Loucy (cell line): ENCODE data around the gene HERPUD2.

Experiments used
- H2AFZ ChIP-seq: fragments of 200-600 bp; sonication (generic); 2 replicates; pipeline ENCODE4 v1.6.0; 2016; ENCODE audit warnings: antibody characterized with exemption, mild to moderate bottlenecking, low read length, moderate library complexity
- H3F3A ChIP-seq: fragments of 200-600 bp; 2 replicates; pipeline ENCODE4 v1.6.0; 2016; ENCODE audit warnings: antibody characterized with exemption, low read depth, mild to moderate bottlenecking
- H3K27me3 ChIP-seq: fragments of 200-600 bp; sonication (generic); 2 replicates; pipeline ENCODE4 v1.6.1; 2014; ENCODE audit warnings: low read length, mild to moderate bottlenecking; ENCODE audit not compliant: insufficient read depth, poor library complexity, severe bottlenecking
- H3K36me3 ChIP-seq: fragments of 200-600 bp; sonication (generic); 2 replicates; pipeline ENCODE4 v1.6.1; 2016; ENCODE audit warnings: low read length; ENCODE audit not compliant: insufficient read depth
- H3K4me1 ChIP-seq: fragments of 200-600 bp; sonication (generic); 2 replicates; pipeline ENCODE4 v1.5.1; 2014; ENCODE audit warnings: low read length, mild to moderate bottlenecking; ENCODE audit not compliant: insufficient read depth, poor library complexity, severe bottlenecking
- H3K4me2 ChIP-seq: fragments of 200-600 bp; sonication (generic); 2 replicates; pipeline ENCODE4 v1.6.0; 2014; ENCODE audit warnings: antibody characterized with exemption, low read length, low read depth, mild to moderate bottlenecking; ENCODE audit not compliant: poor library complexity, severe bottlenecking
- H3K4me3 ChIP-seq: fragments of 200-600 bp; sonication (generic); 2 replicates; pipeline ENCODE4 v1.5.1; 2014; ENCODE audit warnings: low read length, mild to moderate bottlenecking, mixed read lengths; ENCODE audit not compliant: poor library complexity, severe bottlenecking
- H3K79me2 ChIP-seq: fragments of 200-600 bp; sonication (generic); 2 replicates; pipeline ENCODE4 v1.6.1; 2014; ENCODE audit warnings: low read length; ENCODE audit not compliant: insufficient read depth
- H3K9ac ChIP-seq: fragments of 200-600 bp; sonication (generic); 2 replicates; pipeline ENCODE4 v1.6.0; 2014; ENCODE audit warnings: mild to moderate bottlenecking, low read depth, low read length, moderate library complexity; ENCODE audit not compliant: poor library complexity, severe bottlenecking
- H3K9me2 ChIP-seq: fragments of 200-600 bp; sonication (generic); replicated peaks from 2 replicates; pipeline ENCODE4 v1.6.1; 2016; ENCODE audit warnings: low read depth, low read length, mixed read lengths
- H3K9me3 ChIP-seq: fragments of 200-600 bp; sonication (generic); 2 replicates; pipeline ENCODE4 v1.6.1; 2014; ENCODE audit warnings: mild to moderate bottlenecking, antibody characterized with exemption, low read length, low read depth; ENCODE audit not compliant: insufficient read depth
- H4K20me1 ChIP-seq: fragments of 200-600 bp; sonication (generic); 2 replicates; pipeline ENCODE4 v1.6.0; 2014; ENCODE audit warnings: antibody characterized with exemption, low read length, mild to moderate bottlenecking; ENCODE audit not compliant: insufficient read depth, poor library complexity, severe bottlenecking
- CTCF ChIP-seq: fragments of 200-600 bp; sonication (generic); conservative IDR thresholded peaks from 2 replicates; pipeline ENCODE4 v1.5.1; 2014; ENCODE audit warnings: mild to moderate bottlenecking, antibody characterized with exemption, low read length
- EZH2phosphoT487 ChIP-seq: fragments of 200-600 bp; IDR thresholded peaks from 2 replicates; pipeline ENCODE4 v1.6.1; 2018; ENCODE audit warnings: antibody characterized with exemption, mild to moderate bottlenecking, moderate library complexity, borderline replicate concordance

The HERPUD2 gene

GRCh38 chr7:35720032-35720431 lies 25.1 kb upstream of the HERPUD2 start:
- Histone ChIP-seq H3K9ac (no peak overlapping the region), H3K79me2 (no peaks in the 10 kb centered on the region), H3K9me2 (no peaks in the 10 kb centered on the region), H3K27me3 (no peaks in the 10 kb centered on the region), H3K4me2 (no peak overlapping the region), H3F3A (peaks cover 10% of the 10 kb centered on the region; the same call in 1 of the 2 replicates), H2AFZ (0 out of 2 replicates have a peak overlapping the region, but pooled peaks have one; percentile 27), H3K4me3 (no peak overlapping the region), H3K4me1 (peaks cover 54% of the 10 kb centered on the region), H3K9me3 (no peaks in the 10 kb centered on the region), H3K36me3 (no peaks in the 10 kb centered on the region), H4K20me1 (no peaks in the 10 kb centered on the region)
- TF ChIP-seq CTCF (no peak), EZH2phosphoT487 (no peak)

- Histone ChIP-seq H3K27me3 (no peaks in the 10 kb centered on the region), H3K4me3 (no peak overlapping the region), H3F3A (peaks cover 9% of the 10 kb centered on the region; the same call in 1 of the 2 replicates), H3K4me2 (no peak overlapping the region), H3K4me1 (peaks cover 36% of the 10 kb centered on the region), H3K79me2 (no peaks in the 10 kb centered on the region), H3K9me3 (no peaks in the 10 kb centered on the region), H2AFZ (no peak overlapping the region), H4K20me1 (no peaks in the 10 kb centered on the region), H3K9ac (no peak overlapping the region), H3K36me3 (no peaks in the 10 kb centered on the region), H3K9me2 (no peaks in the 10 kb centered on the region)
- TF ChIP-seq EZH2phosphoT487, result no peak
Measured at GRCh38 chr7:35718047-35718446, 23.1 kb upstream of the HERPUD2 start.

- Histone ChIP-seq H4K20me1 (no peaks in the 10 kb centered on the region), H3K36me3 (no peaks in the 10 kb centered on the region), H3K9me3 (no peaks in the 10 kb centered on the region), H3K9me2 (no peaks in the 10 kb centered on the region), H3K4me2 (no peak overlapping the region), H3F3A (peaks cover 9% of the 10 kb centered on the region; the same call in 1 of the 2 replicates), H2AFZ (no peak overlapping the region), H3K4me1 (peaks cover 30% of the 10 kb centered on the region), H3K4me3 (no peak overlapping the region), H3K27me3 (no peaks in the 10 kb centered on the region), H3K79me2 (no peaks in the 10 kb centered on the region), H3K9ac (no peak overlapping the region)
- TF ChIP-seq CTCF (no peak), EZH2phosphoT487 (no peak)
Measured at GRCh38 chr7:35717516-35717915, 22.6 kb upstream of the HERPUD2 start.

- no peaks in the 10 kb centered on the region for H3K9me3 ChIP-seq
- 0 out of 2 replicates have a peak, but pooled peaks cover 4% of the 10 kb centered on the region for H3F3A ChIP-seq
- no peaks in the 10 kb centered on the region for H3K9me2 ChIP-seq
- TF ChIP-seq EZH2phosphoT487 (no peak), CTCF (no peak)
- peaks cover 25% of the 10 kb centered on the region for H3K4me1 ChIP-seq
- H4K20me1 ChIP-seq, result no peaks in the 10 kb centered on the region
- no peak overlapping the region for H2AFZ ChIP-seq
- no peak overlapping the region for H3K4me2 ChIP-seq
- H3K9ac ChIP-seq, result no peak overlapping the region
- no peak overlapping the region for H3K4me3 ChIP-seq
- no peaks in the 10 kb centered on the region for H3K27me3 ChIP-seq
- H3K79me2 ChIP-seq, result no peaks in the 10 kb centered on the region
- no peaks in the 10 kb centered on the region for H3K36me3 ChIP-seq
Measured at GRCh38 chr7:35717013-35717412, 22.1 kb upstream of the HERPUD2 start.
